ENCODE measurements around the gene CBLN1.

- TF ChIP-seq CTCF (IDR thresholded peaks at IDR 0.05) (no peak), POLR2A (IDR thresholded peaks at IDR 0.05) (no peak)
These were observed 2.5 kb downstream of the CBLN1 start for GRCh38 chr16:49278944-49279725.

Data from esophagus squamous epithelium (tissue), 4 donors.